ENCODE data around the gene AMDHD1. TPM values are rescaled to one million over a fixed set of nuclear protein-coding genes. Genes with fewer than 3 reads are reported as not detected.

The AMDHD1 gene
- total and polyA plus RNA-seq, 2 of the 4 experiments (the other 2 are of a cell fraction): under 0.01 TPM; not detected in 1

- Histone ChIP-seq H3K4me1 (ENCODE audit: control insufficient read depth, insufficient read depth, low read length) (no peaks in the 10 kb centered on the region), H3K56ac (ENCODE audit: extremely low read depth, insufficient read depth, low read length) (no peak overlapping the region), H4K8ac (ENCODE audit: low read depth in 2 of 2, low read length in 2 of 2) (no peak overlapping the region), H3K9ac (ENCODE audit: low read depth, low read length) (no peak overlapping the region), H3K23ac (ENCODE audit: low read depth, low read length) (no peak overlapping the region), H3K27ac (ENCODE audit: insufficient read depth, low read length) (no peak overlapping the region), H2BK120ac (ENCODE audit: low read depth, low read length) (no peak overlapping the region), H4K5ac (ENCODE audit: low read depth, low read length) (no peak overlapping the region), H3K4me3 (ENCODE audit: insufficient read depth, low read depth, low read length) (no peak overlapping the region), H3K4me2 (ENCODE audit: low read depth, low read length) (no peak overlapping the region), H2AK5ac (ENCODE audit: low read depth, low read length) (no peak overlapping the region), H2AK9ac (replicated peaks; ENCODE audit: low read depth, low read length, poor library complexity) (no peak overlapping the region), H4K20me1 (ENCODE audit: insufficient read depth, low read length) (no peaks in the 10 kb centered on the region), H3K27me3 (ENCODE audit: control insufficient read depth, insufficient read depth, low read length) (no peaks in the 10 kb centered on the region), H3K79me1 (ENCODE audit: low read depth in 1 of 2, low read length in 2 of 2) (no peaks in the 10 kb centered on the region), H3K14ac (replicated peaks; ENCODE audit: low read depth, low read length) (no peak overlapping the region), H3K4ac (ENCODE audit: low read depth, low read length) (no peak overlapping the region), H2BK20ac (ENCODE audit: low read depth, low read length) (no peak overlapping the region), H3K36me3 (ENCODE audit: control insufficient read depth, insufficient read depth, low read length) (peaks cover 6% of the 10 kb centered on the region; the same call in 1 of the 2 replicates), H2BK15ac (ENCODE audit: low read depth, low read length) (no peak overlapping the region), H2BK5ac (ENCODE audit: low read depth, low read length, poor library complexity, severe bottlenecking) (no peak overlapping the region), H3K18ac (ENCODE audit: low read depth, low read length) (no peak overlapping the region), H3K9me1 (ENCODE audit: insufficient read depth, low read length) (no peaks in the 10 kb centered on the region; the same call in 1 of the 2 replicates), H4K91ac (ENCODE audit: insufficient read depth, low read depth, low read length) (no peak overlapping the region), H2AFZ (replicated peaks; ENCODE audit: low read length, poor library complexity) (no peak overlapping the region), H3K9me3 (ENCODE audit: control insufficient read depth, insufficient read depth, low read length) (no peaks in the 10 kb centered on the region)
- DNase-seq (no peak), ATAC-seq (ENCODE audit: low read depth) (no peak)
- intact Hi-C loops (cut with micrococcal nuclease) (loop anchor here (2.0 kb wide), 2 partner anchors 179 to 417 kb away; no protein-coding TSS in a partner anchor), in situ Hi-C loops (cut with MboI; ENCODE audit: low sequenced_read_pairs) (no loop called here), dilution Hi-C loops (cut with HindIII; ENCODE audit: low sequenced_read_pairs, unreplicated experiment) (no loop called here)
- 67% methylated on average over 1 of the region's 5 CpGs; no CpG with 5 or more reads in 1 of the 2 experiments for WGBS, 2 experiments (ENCODE audit: extremely low coverage in 2 of 2, insufficient read length in 1 of 2)
- ChIA-PET POLR2A (ENCODE audit: unreplicated experiment) (no interaction called here), CTCF (interaction anchor here (0.6 to 3.0 kb wide), 3 partner anchors 10 to 1632 kb away, joined by 3 to 11 read pairs (median 7); no protein-coding TSS in a partner anchor)
- TF ChIP-seq, protein P1, sequence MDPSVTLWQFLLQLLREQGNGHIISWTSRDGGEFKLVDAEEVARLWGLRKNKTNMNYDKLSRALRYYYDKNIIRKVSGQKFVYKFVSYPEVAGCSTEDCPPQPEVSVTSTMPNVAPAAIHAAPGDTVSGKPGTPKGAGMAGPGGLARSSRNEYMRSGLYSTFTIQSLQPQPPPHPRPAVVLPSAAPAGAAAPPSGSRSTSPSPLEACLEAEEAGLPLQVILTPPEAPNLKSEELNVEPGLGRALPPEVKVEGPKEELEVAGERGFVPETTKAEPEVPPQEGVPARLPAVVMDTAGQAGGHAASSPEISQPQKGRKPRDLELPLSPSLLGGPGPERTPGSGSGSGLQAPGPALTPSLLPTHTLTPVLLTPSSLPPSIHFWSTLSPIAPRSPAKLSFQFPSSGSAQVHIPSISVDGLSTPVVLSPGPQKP (IDR thresholded peaks at IDR 0.05; ENCODE audit: borderline replicate concordance, low read depth, low read length): no peak
- no peak for TF ChIP-seq CTCF (conservative IDR thresholded peaks at IDR 0.05; ENCODE audit: low read depth, low read length)
- TF ChIP-seq MXI1 (IDR thresholded peaks at IDR 0.05; ENCODE audit: borderline replicate concordance, low read depth, low read length): no peak
- TF ChIP-seq RCOR1 (IDR thresholded peaks at IDR 0.05; ENCODE audit: insufficient replicate concordance, low read length): no peak
- TF ChIP-seq NFE2L2 (IDR thresholded peaks at IDR 0.05; ENCODE audit: low read depth, low read length): no peak
- no peak for TF ChIP-seq CHD1 (IDR thresholded peaks at IDR 0.05; ENCODE audit: low read depth, low read length)
- no peak for TF ChIP-seq MAFK (IDR thresholded peaks at IDR 0.05; ENCODE audit: low read depth, low read length)
- no peak for TF ChIP-seq USF2 (IDR thresholded peaks at IDR 0.05; ENCODE audit: low read depth, low read length)
- TF ChIP-seq RFX5 (IDR thresholded peaks at IDR 0.05; ENCODE audit: low read depth, low read length): no peak
- no peak for TF ChIP-seq FOS (IDR thresholded peaks at IDR 0.05; ENCODE audit: low read depth, low read length)
- TF ChIP-seq MAZ (IDR thresholded peaks at IDR 0.05; ENCODE audit: borderline replicate concordance, low read depth, low read length): no peak
- TF ChIP-seq BHLHE40 (IDR thresholded peaks at IDR 0.05; ENCODE audit: low read depth, low read length): no peak
- no TSS peak for BruUV-seq (replicated peaks)
Measured at GRCh38 chr12:95999484-95999883, 56.4 kb downstream of the AMDHD1 start.
